Measurements from ENCODE around the gene RECQL5. TPM values are rescaled to one million over a fixed set of nuclear protein-coding genes. Genes with fewer than 3 reads are reported as not detected.
A peak's percentile ranks its signal among the peaks of the same experiment; 100 is the strongest.

RECQL5 gene
- polyA plus RNA-seq, 1 donor (not counting 4 experiments of a cell fraction or from before 2014, with no cell fraction given) = 11.9 TPM

GRCh38 chr17:75652934-75653549 is 13.9 kb downstream of the RECQL5 start:
- Histone ChIP-seq H3K4me2 (ENCODE audit: control insufficient read depth, extremely low read depth, insufficient read depth, low read depth, low read length) (no peak overlapping the region), H3K4me3 (ENCODE audit: control insufficient read depth in 2 of 3, extremely low read depth in 1 of 3, insufficient read depth in 2 of 3, low read depth in 1 of 3, low read length in 3 of 3) (no peak overlapping the region), H3K9ac (ENCODE audit: control insufficient read depth, extremely low read depth, insufficient read depth, low read length) (no peak overlapping the region), H3K9me3 (ENCODE audit: control insufficient read depth, low read depth, low read length) (no peaks in the 10 kb centered on the region), H3K79me2 (ENCODE audit: control insufficient read depth, insufficient read depth, low read length) (no peaks in the 10 kb centered on the region), H4K20me1 (ENCODE audit: control insufficient read depth, extremely low read depth, insufficient read depth, low read length) (no peaks in the 10 kb centered on the region), H3K4me1 (ENCODE audit: control insufficient read depth, extremely low read depth, insufficient read depth, low read length) (no peaks in the 10 kb centered on the region), H3K27ac (ENCODE audit: control insufficient read depth, insufficient read depth, low read length) (no peak overlapping the region), H3K9me1 (ENCODE audit: control insufficient read depth, extremely low read depth, insufficient read depth, low read length) (no peaks in the 10 kb centered on the region), H3K27me3 (ENCODE audit: control insufficient read depth, extremely low read depth, insufficient read depth, low read length) (no peaks in the 10 kb centered on the region), H2AFZ (ENCODE audit: control insufficient read depth, low read length) (no peak overlapping the region), H3K36me3 (ENCODE audit: control insufficient read depth in 2 of 2, extremely low read depth in 1 of 2, insufficient read depth in 2 of 2, low read length in 2 of 2) (peaks cover 17 to 19% of the 10 kb centered on the region in 2 experiments)
- dilution Hi-C loops (cut with MboI; ENCODE audit: extremely low pct_ligation_motif_present, low sequenced_read_pairs) = no loop called here
- TF ChIP-seq EZH2 (IDR thresholded peaks at IDR 0.05; ENCODE audit: low read length) (no peak), CTCF (optimal IDR thresholded peaks at IDR 0.05 in 1 of 3, IDR thresholded peaks at IDR 0.05 in 1 of 3, conservative IDR thresholded peaks at IDR 0.05 in 1 of 3; ENCODE audit: extremely low read depth in 1 of 3, insufficient read depth in 2 of 3, low read length in 3 of 3) (peak; percentile 78 to 84 (median 83))
- no peak for DNase-seq (ENCODE audit: low read depth, low spot score)
- no peak for FAIRE-seq

GRCh38 chr17:75652341-75652740 is 14.6 kb downstream of the RECQL5 start:
- H3K4me2 ChIP-seq (ENCODE audit: control insufficient read depth, extremely low read depth, insufficient read depth, low read depth, low read length) = no peak overlapping the region
- dilution Hi-C loops (cut with MboI; ENCODE audit: extremely low pct_ligation_motif_present, low sequenced_read_pairs) = no loop called here
- no peaks in the 10 kb centered on the region for H3K9me3 ChIP-seq (ENCODE audit: control insufficient read depth, low read depth, low read length)
- no peak overlapping the region for H3K27ac ChIP-seq (ENCODE audit: control insufficient read depth, insufficient read depth, low read length)
- no peaks in the 10 kb centered on the region for H3K4me1 ChIP-seq (ENCODE audit: control insufficient read depth, extremely low read depth, insufficient read depth, low read length)
- no peaks in the 10 kb centered on the region for H3K9me1 ChIP-seq (ENCODE audit: control insufficient read depth, extremely low read depth, insufficient read depth, low read length)
- no peak overlapping the region for H3K9ac ChIP-seq (ENCODE audit: control insufficient read depth, extremely low read depth, insufficient read depth, low read length)
- TF ChIP-seq CTCF (optimal IDR thresholded peaks at IDR 0.05 in 1 of 3, IDR thresholded peaks at IDR 0.05 in 1 of 3, conservative IDR thresholded peaks at IDR 0.05 in 1 of 3; ENCODE audit: extremely low read depth in 1 of 3, insufficient read depth in 2 of 3, low read length in 3 of 3) (no peak), EZH2 (IDR thresholded peaks at IDR 0.05; ENCODE audit: low read length) (no peak)
- no peaks in the 10 kb centered on the region for H3K27me3 ChIP-seq (ENCODE audit: control insufficient read depth, extremely low read depth, insufficient read depth, low read length)
- H2AFZ ChIP-seq (ENCODE audit: control insufficient read depth, low read length) = no peak overlapping the region
- H3K4me3 ChIP-seq (ENCODE audit: control insufficient read depth in 2 of 3, extremely low read depth in 1 of 3, insufficient read depth in 2 of 3, low read depth in 1 of 3, low read length in 3 of 3) = no peak overlapping the region
- DNase-seq (ENCODE audit: low read depth, low spot score) (no peak), FAIRE-seq (no peak)
- H3K36me3 ChIP-seq (ENCODE audit: control insufficient read depth in 2 of 2, extremely low read depth in 1 of 2, insufficient read depth in 2 of 2, low read length in 2 of 2) = peaks cover 17 to 22% of the 10 kb centered on the region in 2 experiments
- H4K20me1 ChIP-seq (ENCODE audit: control insufficient read depth, extremely low read depth, insufficient read depth, low read length) = no peaks in the 10 kb centered on the region
- no peaks in the 10 kb centered on the region for H3K79me2 ChIP-seq (ENCODE audit: control insufficient read depth, insufficient read depth, low read length)
